ENCODE results near the gene COL4A2. TPM values are rescaled to one million over a fixed set of nuclear protein-coding genes. Genes with fewer than 3 reads are reported as not detected.
"Not testable (repeated sequence)": the region's sequence is repeated elsewhere in the genome, so short reads cannot be mapped to it uniquely, and the experiment has no call there.

The COL4A2 gene
- total RNA-seq, 1 donor from 2014 or later: 1,736 TPM

GRCh38 chr13:110311443-110312338, 4.6 kb downstream of the COL4A2 start:
- TF ChIP-seq CTCF (IDR thresholded peaks at IDR 0.05; ENCODE audit: insufficient read depth, low read length, poor library complexity, severe bottlenecking): no peak
- H3K4me3 ChIP-seq (ENCODE audit: low read depth, low read length): peak overlapping the region; percentile 7

GRCh38 chr13:110312339-110313031, 5.4 kb downstream of the COL4A2 start:
- peak; percentile 81 for DNase-seq (ENCODE audit: low read depth)
- Histone ChIP-seq H3K36me3 (ENCODE audit: control insufficient read depth, insufficient read depth, low read length) (peaks cover 7% of the 10 kb centered on the region), H3K4me3 (ENCODE audit: low read depth, low read length) (no peak overlapping the region), H3K27me3 (ENCODE audit: control insufficient read depth, insufficient read depth, low read length) (no peaks in the 10 kb centered on the region)
- TF ChIP-seq CTCF (IDR thresholded peaks at IDR 0.05; ENCODE audit: insufficient read depth, low read length, poor library complexity, severe bottlenecking): peak; percentile 12

More at GRCh38 chr13:110311443-110312338, 4.6 kb downstream of the COL4A2 start:
- Histone ChIP-seq H3K36me3 (ENCODE audit: control insufficient read depth, insufficient read depth, low read length) (peaks cover 3% of the 10 kb centered on the region), H3K27me3 (ENCODE audit: control insufficient read depth, insufficient read depth, low read length) (no peaks in the 10 kb centered on the region)
- DNase-seq (ENCODE audit: low read depth): no peak

GRCh38 chr13:110313261-110313660, 6.2 kb downstream of the COL4A2 start:
- not testable (repeated sequence) for H3K27me3 ChIP-seq (ENCODE audit: control insufficient read depth, insufficient read depth, low read length); H3K36me3 ChIP-seq (ENCODE audit: control insufficient read depth, insufficient read depth, low read length); H3K4me3 ChIP-seq (ENCODE audit: low read depth, low read length); DNase-seq (ENCODE audit: low read depth)

GRCh38 chr13:110313733-110314132, 6.6 kb downstream of the COL4A2 start:
- H3K4me3 ChIP-seq (ENCODE audit: low read depth, low read length); DNase-seq (ENCODE audit: low read depth); H3K27me3 ChIP-seq (ENCODE audit: control insufficient read depth, insufficient read depth, low read length); H3K36me3 ChIP-seq (ENCODE audit: control insufficient read depth, insufficient read depth, low read length): not testable (repeated sequence)

GRCh38 chr13:110314516-110315245, 7.6 kb downstream of the COL4A2 start:
- Histone ChIP-seq H3K27me3 (ENCODE audit: control insufficient read depth, insufficient read depth, low read length) (no peaks in the 10 kb centered on the region), H3K4me3 (ENCODE audit: low read depth, low read length) (no peak overlapping the region), H3K36me3 (ENCODE audit: control insufficient read depth, insufficient read depth, low read length) (peaks cover 4% of the 10 kb centered on the region)
- DNase-seq (ENCODE audit: low read depth): no peak
- TF ChIP-seq CTCF (IDR thresholded peaks at IDR 0.05; ENCODE audit: insufficient read depth, low read length, poor library complexity, severe bottlenecking): no peak

- Histone ChIP-seq H3K36me3 (ENCODE audit: control insufficient read depth, insufficient read depth, low read length) (peaks cover 4% of the 10 kb centered on the region), H3K4me3 (ENCODE audit: low read depth, low read length) (no peak overlapping the region), H3K27me3 (ENCODE audit: control insufficient read depth, insufficient read depth, low read length) (no peaks in the 10 kb centered on the region)
- no peak for TF ChIP-seq CTCF (IDR thresholded peaks at IDR 0.05; ENCODE audit: insufficient read depth, low read length, poor library complexity, severe bottlenecking)
- no peak for DNase-seq (ENCODE audit: low read depth)
Observed at GRCh38 chr13:110316196-110316595, 9.1 kb downstream of the COL4A2 start.
